GM19193 (cell line): ENCODE measurements around the gene KCNK7.

ENCODE experiments used
- POLR2A ChIP-seq: IDR thresholded peaks from 4 replicates; pipeline ENCODE4 v1.6.1; 2011; ENCODE audit not compliant: insufficient read depth, insufficient read length; ENCODE audit errors: extremely low read depth

Gene KCNK7

GRCh38 chr11:65565624-65566453 is 29.8 kb downstream of the KCNK7 start:
- no peak for TF ChIP-seq POLR2A

- TF ChIP-seq POLR2A: no peak
These were observed 32.0 kb downstream of the KCNK7 start for GRCh38 chr11:65563601-65564000.

- TF ChIP-seq POLR2A: no peak
These were observed 32.8 kb downstream of the KCNK7 start for GRCh38 chr11:65562788-65563187.

- no peak for TF ChIP-seq POLR2A
These were observed 33.6 kb downstream of the KCNK7 start for GRCh38 chr11:65562020-65562419.

- no peak for TF ChIP-seq POLR2A
These were observed 34.8 kb downstream of the KCNK7 start for GRCh38 chr11:65560555-65561418.

- no peak for TF ChIP-seq POLR2A
These were observed 35.6 kb downstream of the KCNK7 start for GRCh38 chr11:65559951-65560537.

GRCh38 chr11:65559535-65559934 is 36.1 kb downstream of the KCNK7 start:
- TF ChIP-seq POLR2A: no peak

- no peak for TF ChIP-seq POLR2A
These were observed 36.6 kb downstream of the KCNK7 start for GRCh38 chr11:65558930-65559509.

GRCh38 chr11:65558002-65558929 is 37.3 kb downstream of the KCNK7 start, which contains the start of gene LTBP3:
LTBP3 (minus strand) TSS chr11:65558359; CDS start chr11:65557959, 400 bp downstream.
- TF ChIP-seq POLR2A: no peak

GRCh38 chr11:65557280-65558001 is 38.2 kb downstream of the KCNK7 start:
- no peak for TF ChIP-seq POLR2A

GRCh38 chr11:65556470-65557279 is 38.9 kb downstream of the KCNK7 start:
- TF ChIP-seq POLR2A: no peak

- no peak for TF ChIP-seq POLR2A
These were observed 39.8 kb downstream of the KCNK7 start for GRCh38 chr11:65555693-65556231.
